Osteoblast (primary cell): Measurements from ENCODE around the gene ULK4. TPM values are rescaled to one million over a fixed set of nuclear protein-coding genes. Genes with fewer than 3 reads are reported as not detected.
"Not testable (repeated sequence)": the region's sequence is repeated elsewhere in the genome, so short reads cannot be mapped to it uniquely, and the experiment has no call there.

ENCODE experiments used
- DNase-seq: peaks from one replicate; pipeline ENCODE4 v3.0.0; 2011; ENCODE audit warnings: low spot score, mixed read lengths; ENCODE audit not compliant: insufficient read length; ENCODE audit errors: missing footprints
- H2AFZ ChIP-seq: 2 replicates; pipeline ENCODE4 v1.6.0; 2011; ENCODE audit warnings: mild to moderate bottlenecking, low read length
- H3K27ac ChIP-seq: 2 replicates; pipeline ENCODE4 v1.5.1; 2011; ENCODE audit warnings: mild to moderate bottlenecking, low read depth, low read length, moderate library complexity
- H3K27me3 ChIP-seq: 2 replicates; pipeline ENCODE4 v1.6.0; 2012; ENCODE audit warnings: mild to moderate bottlenecking, control low read depth, inconsistent platforms, low read length, moderate library complexity; ENCODE audit not compliant: insufficient read depth
- H3K36me3 ChIP-seq: 2 replicates; pipeline ENCODE4 v1.5.1; 2011; ENCODE audit warnings: mild to moderate bottlenecking, low read length, control low read depth, moderate library complexity; ENCODE audit not compliant: insufficient read depth
- H3K4me1 ChIP-seq: 2 replicates; pipeline ENCODE4 v1.5.1; 2011; ENCODE audit warnings: mild to moderate bottlenecking, low read length, control low read depth, moderate library complexity; ENCODE audit not compliant: insufficient read depth
- H3K4me2 ChIP-seq: 2 replicates; pipeline ENCODE4 v1.6.0; 2011; ENCODE audit warnings: mild to moderate bottlenecking, low read length; ENCODE audit not compliant: insufficient read depth
- H3K4me3 ChIP-seq: fragments of 200-600 bp; sonication (generic); 3 replicates; pipeline ENCODE4 v1.5.1; 2012; ENCODE audit warnings: mild to moderate bottlenecking, low read length, inconsistent platforms; ENCODE audit not compliant: insufficient read depth
- H3K79me2 ChIP-seq: 2 replicates; pipeline ENCODE4 v1.6.0; 2012; ENCODE audit warnings: mild to moderate bottlenecking, low read length, control low read depth, inconsistent platforms; ENCODE audit not compliant: insufficient read depth
- H3K9me3 ChIP-seq: 2 replicates; pipeline ENCODE4 v1.5.1; 2011; ENCODE audit warnings: low read depth, low read length, control low read depth
- H4K20me1 ChIP-seq: 2 replicates; pipeline ENCODE4 v1.6.0; 2012; ENCODE audit warnings: mild to moderate bottlenecking, low read length, control low read depth; ENCODE audit not compliant: insufficient read depth
- total RNA-seq: library from RNA; depleted of rRNA; stranded (reverse); fragments of >200 nt; gene quantifications from 2 replicates; pipeline ENCODE4 v1.2.3, GENCODE V29; 2012
- TF ChIP-seq, protein P1 (sequence below): IDR thresholded peaks from 2 replicates; pipeline ENCODE4 v1.5.1; 2011; ENCODE audit warnings: mild to moderate bottlenecking, low read depth, low read length, moderate library complexity; ENCODE audit errors: extremely low read depth

ULK4 gene
- total RNA-seq, 1 donor, result 20.6 TPM

DNA sequence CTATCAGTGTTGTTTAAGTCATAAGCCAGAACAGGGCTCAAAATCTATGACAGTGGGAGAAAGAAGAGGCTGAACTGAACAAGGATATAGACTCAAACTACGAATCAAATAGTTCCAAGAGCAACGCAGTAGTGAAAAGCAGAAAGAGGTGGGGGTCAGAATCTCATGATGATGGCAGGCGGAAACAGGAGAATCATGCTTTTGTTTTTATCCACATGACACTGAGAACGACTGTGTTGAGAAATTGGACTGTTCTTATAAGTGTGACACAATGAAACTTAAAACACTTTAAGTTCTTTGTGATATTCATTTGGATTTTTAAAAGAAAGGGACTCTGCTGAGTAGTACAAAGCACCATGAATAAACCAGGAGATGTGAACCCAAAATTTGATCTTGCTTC lies 309.4 kb downstream of the ULK4 start:
- no peak overlapping the region for H3K27ac ChIP-seq
- no peak overlapping the region for H3K4me2 ChIP-seq
- H3K27me3 ChIP-seq, result no peaks in the 10 kb centered on the region
- H3K36me3 ChIP-seq, result no peaks in the 10 kb centered on the region
- H3K9me3 ChIP-seq, result no peaks in the 10 kb centered on the region
- H3K4me3 ChIP-seq, result no peak overlapping the region
- TF ChIP-seq, protein P1, sequence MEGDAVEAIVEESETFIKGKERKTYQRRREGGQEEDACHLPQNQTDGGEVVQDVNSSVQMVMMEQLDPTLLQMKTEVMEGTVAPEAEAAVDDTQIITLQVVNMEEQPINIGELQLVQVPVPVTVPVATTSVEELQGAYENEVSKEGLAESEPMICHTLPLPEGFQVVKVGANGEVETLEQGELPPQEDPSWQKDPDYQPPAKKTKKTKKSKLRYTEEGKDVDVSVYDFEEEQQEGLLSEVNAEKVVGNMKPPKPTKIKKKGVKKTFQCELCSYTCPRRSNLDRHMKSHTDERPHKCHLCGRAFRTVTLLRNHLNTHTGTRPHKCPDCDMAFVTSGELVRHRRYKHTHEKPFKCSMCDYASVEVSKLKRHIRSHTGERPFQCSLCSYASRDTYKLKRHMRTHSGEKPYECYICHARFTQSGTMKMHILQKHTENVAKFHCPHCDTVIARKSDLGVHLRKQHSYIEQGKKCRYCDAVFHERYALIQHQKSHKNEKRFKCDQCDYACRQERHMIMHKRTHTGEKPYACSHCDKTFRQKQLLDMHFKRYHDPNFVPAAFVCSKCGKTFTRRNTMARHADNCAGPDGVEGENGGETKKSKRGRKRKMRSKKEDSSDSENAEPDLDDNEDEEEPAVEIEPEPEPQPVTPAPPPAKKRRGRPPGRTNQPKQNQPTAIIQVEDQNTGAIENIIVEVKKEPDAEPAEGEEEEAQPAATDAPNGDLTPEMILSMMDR, result no peak
- DNase-seq, result no peak
- H2AFZ ChIP-seq, result no peak overlapping the region
- no peaks in the 10 kb centered on the region for H4K20me1 ChIP-seq
- no peaks in the 10 kb centered on the region for H3K4me1 ChIP-seq
- no peaks in the 10 kb centered on the region for H3K79me2 ChIP-seq

DNA sequence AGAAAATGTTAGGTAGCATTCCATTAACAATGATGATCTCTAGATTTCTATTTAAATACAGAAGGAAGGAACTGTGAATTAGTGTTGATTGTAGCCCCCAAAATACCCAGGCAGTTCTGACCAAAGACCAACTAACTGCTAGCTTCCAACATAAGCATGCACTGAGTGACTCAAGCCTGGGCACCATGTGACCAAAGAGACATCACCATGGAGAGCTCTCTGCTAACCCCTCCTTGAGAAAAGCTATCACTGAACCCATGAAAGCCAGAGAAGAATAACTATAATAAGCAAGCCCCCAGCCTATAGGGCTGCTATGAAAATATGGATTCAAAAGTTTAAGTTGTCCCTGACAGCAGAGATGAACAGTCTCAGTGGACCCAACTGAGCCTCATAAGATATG lies 310.2 kb downstream of the ULK4 start:
- TF ChIP-seq, protein P1, result no peak
- H3K36me3 ChIP-seq, result no peaks in the 10 kb centered on the region

DNA sequence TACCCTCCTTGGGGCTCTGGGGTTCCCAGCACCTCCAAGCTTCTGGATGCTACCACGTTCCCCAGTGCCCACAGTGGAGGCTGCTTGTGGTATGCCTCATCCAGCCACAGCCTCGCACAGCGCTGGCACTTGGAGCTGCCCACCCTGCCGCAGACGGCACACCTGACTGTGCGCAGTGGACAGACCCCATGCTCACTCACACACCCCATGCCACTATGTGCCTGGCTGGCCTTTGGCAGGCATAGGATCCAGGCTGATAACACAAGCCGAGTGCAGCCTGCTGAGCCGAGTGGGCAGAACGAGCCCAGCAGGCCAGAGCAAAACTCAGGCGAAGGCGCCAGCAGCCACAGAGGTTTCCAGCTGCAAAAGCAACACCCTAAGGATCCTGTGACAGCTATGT lies 311.5 kb downstream of the ULK4 start:
- TF ChIP-seq, protein P1, result no peak
- Histone ChIP-seq H3K27me3 (no peaks in the 10 kb centered on the region), H2AFZ (no peak overlapping the region), H4K20me1 (no peaks in the 10 kb centered on the region), H3K36me3 (no peaks in the 10 kb centered on the region), H3K4me2 (no peak overlapping the region), H3K79me2 (no peaks in the 10 kb centered on the region), H3K4me1 (no peaks in the 10 kb centered on the region), H3K27ac (no peak overlapping the region), H3K9me3 (no peaks in the 10 kb centered on the region), H3K4me3 (no peak overlapping the region)
- DNase-seq, result no peak

More for the DNA sequence above, 310.2 kb downstream of the ULK4 start:
- Histone ChIP-seq H3K79me2 (no peaks in the 10 kb centered on the region), H3K4me3 (no peak overlapping the region), H3K4me1 (no peaks in the 10 kb centered on the region), H3K27ac (no peak overlapping the region), H3K4me2 (no peak overlapping the region), H2AFZ (no peak overlapping the region), H3K27me3 (no peaks in the 10 kb centered on the region), H4K20me1 (no peaks in the 10 kb centered on the region), H3K9me3 (no peaks in the 10 kb centered on the region)
- DNase-seq, result no peak

DNA sequence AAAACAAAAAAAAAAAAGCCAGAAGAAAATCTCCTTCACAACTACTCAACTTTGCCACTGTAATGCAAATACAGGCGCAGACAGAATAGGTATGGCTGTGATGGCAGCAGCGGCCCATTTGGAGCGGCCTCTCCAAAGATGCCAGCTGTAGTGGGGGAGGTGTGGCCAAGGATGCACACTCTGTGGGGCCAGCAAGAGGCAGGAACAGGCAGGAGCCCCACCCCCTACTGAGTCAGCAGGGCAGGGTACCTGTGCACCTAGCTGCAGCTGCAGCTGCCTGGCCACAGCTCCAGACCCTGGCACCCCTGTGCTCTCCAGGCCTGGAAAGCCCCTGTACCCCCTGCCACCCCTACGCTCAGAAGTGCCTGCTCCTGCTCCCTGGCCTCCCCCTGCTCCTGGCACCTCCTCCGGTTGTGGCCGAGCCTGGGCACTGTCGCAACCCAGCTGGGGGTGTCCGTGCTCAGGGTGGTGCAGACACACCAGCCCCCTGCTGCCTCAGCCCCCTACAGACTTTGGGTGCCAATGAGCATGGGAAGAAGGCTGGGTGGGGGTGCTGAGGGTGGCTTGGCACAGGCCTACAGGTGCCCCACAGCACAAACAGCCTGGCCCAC lies 312.7 kb downstream of the ULK4 start:
- DNase-seq, result peak; percentile 23
- Histone ChIP-seq H4K20me1 (no peaks in the 10 kb centered on the region), H3K79me2 (no peaks in the 10 kb centered on the region), H3K4me1 (no peaks in the 10 kb centered on the region), H3K27ac (no peak overlapping the region), H3K36me3 (no peaks in the 10 kb centered on the region), H3K9me3 (no peaks in the 10 kb centered on the region), H2AFZ (no peak overlapping the region), H3K4me3 (no peak overlapping the region), H3K4me2 (no peak overlapping the region), H3K27me3 (no peaks in the 10 kb centered on the region)
- TF ChIP-seq, protein P1, result no peak

DNA sequence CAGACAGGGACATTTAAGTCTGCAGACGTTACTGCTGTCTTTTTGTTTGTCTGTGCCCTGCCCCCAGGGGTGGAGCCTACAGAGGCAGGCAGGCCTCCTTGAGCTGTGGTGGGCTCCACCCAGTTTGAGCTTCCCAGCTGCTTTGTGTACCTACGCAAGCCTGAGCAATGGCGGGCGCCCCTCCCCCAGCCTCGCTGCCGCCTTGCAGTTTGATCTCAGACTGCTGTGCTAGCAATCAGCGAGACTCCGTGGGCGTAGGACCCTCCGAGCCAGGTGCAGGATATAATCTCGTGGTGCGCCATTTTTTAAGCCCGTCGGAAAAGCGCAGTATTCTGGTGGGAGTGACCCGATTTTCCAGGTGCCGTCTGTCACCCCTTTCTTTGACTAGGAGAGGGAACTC lies 314.2 kb downstream of the ULK4 start:
- H3K4me2 ChIP-seq, H3K27ac ChIP-seq, H3K9me3 ChIP-seq: not testable (repeated sequence)

More for the DNA sequence above, 314.2 kb downstream of the ULK4 start:
- not testable (repeated sequence) for H3K4me3 ChIP-seq, H4K20me1 ChIP-seq, H3K36me3 ChIP-seq, H2AFZ ChIP-seq, H3K79me2 ChIP-seq, H3K27me3 ChIP-seq, DNase-seq, H3K4me1 ChIP-seq
